Mesenchymal stem cell (in vitro differentiated cells and primary cell): ENCODE data around the gene NFE2L1.

Source experiments
- DNase-seq: peaks from one replicate; pipeline ENCODE4 v3.0.0-alpha.2; 2013
- H2AFZ ChIP-seq: one replicate; pipeline ENCODE4 v1.6.1; 2013; ENCODE audit warnings: low read depth, mild to moderate bottlenecking, control low read depth, inconsistent platforms, low read length, moderate library complexity
- H2AK5ac ChIP-seq: 2 replicates; pipeline ENCODE4 v1.6.1; 2013; ENCODE audit warnings: low read length, moderate library complexity, mild to moderate bottlenecking, inconsistent platforms; ENCODE audit not compliant: severe bottlenecking
- H2BK120ac ChIP-seq: one replicate; pipeline ENCODE4 v1.6.1; 2013; ENCODE audit warnings: low read depth, mild to moderate bottlenecking, inconsistent platforms, low read length, moderate library complexity
- H2BK12ac ChIP-seq, 2 experiments: one replicate each; pipeline ENCODE4 v1.6.1; 2013; ENCODE audit warnings: inconsistent platforms in 2 of 2, low read length in 2 of 2, mild to moderate bottlenecking in 2 of 2, moderate library complexity in 2 of 2, control low read depth in 1 of 2
- H2BK15ac ChIP-seq: one replicate; pipeline ENCODE4 v1.6.1; 2013; ENCODE audit warnings: mild to moderate bottlenecking, low read depth, inconsistent platforms; ENCODE audit not compliant: poor library complexity, severe bottlenecking
- H2BK5ac ChIP-seq: 2 replicates; pipeline ENCODE4 v1.6.1; 2013; ENCODE audit warnings: low read depth, mild to moderate bottlenecking, low read length, control low read depth, inconsistent platforms; ENCODE audit not compliant: poor library complexity, severe bottlenecking
- H3K14ac ChIP-seq, 2 experiments: one replicate each; pipeline ENCODE4 v1.6.1; 2013; ENCODE audit warnings: inconsistent platforms in 2 of 2, low read length in 2 of 2, control low read depth in 1 of 2, mild to moderate bottlenecking in 1 of 2, moderate library complexity in 1 of 2
- H3K18ac ChIP-seq, 2 experiments: one replicate each; pipeline ENCODE4 v1.6.1; 2013; ENCODE audit warnings: inconsistent platforms in 2 of 2, low read length in 2 of 2, control low read depth in 1 of 2, low read depth in 1 of 2, mild to moderate bottlenecking in 1 of 2
- H3K23ac ChIP-seq, 2 experiments: one replicate each; pipeline ENCODE4 v1.6.1; 2013; ENCODE audit warnings: inconsistent platforms in 2 of 2, low read length in 2 of 2, mild to moderate bottlenecking in 2 of 2, moderate library complexity in 2 of 2, control low read depth in 1 of 2
- H3K27ac ChIP-seq: 2 replicates; pipeline ENCODE4 v1.5.1; 2013; ENCODE audit warnings: mild to moderate bottlenecking, moderate library complexity, low read length, control low read depth, inconsistent platforms; ENCODE audit not compliant: poor library complexity, severe bottlenecking
- H3K27me3 ChIP-seq, 2 experiments: 2 replicates each; pipeline versions ENCODE4 v1.6.1 to v1.7.0; 2013; ENCODE audit warnings: low read length in 2 of 2, mild to moderate bottlenecking in 2 of 2, moderate library complexity in 2 of 2, control low read depth in 1 of 2, inconsistent platforms in 1 of 2; ENCODE audit not compliant: control insufficient read depth in 1 of 2, insufficient read depth in 1 of 2
- H3K36me3 ChIP-seq, 2 experiments: 2 replicates each; pipeline versions ENCODE4 v1.6.1 to v1.7.0; 2013; ENCODE audit warnings: low read length in 2 of 2, control low read depth in 1 of 2, inconsistent platforms in 1 of 2, low read depth in 1 of 2, mild to moderate bottlenecking in 1 of 2; ENCODE audit not compliant: insufficient read depth in 2 of 2, control insufficient read depth in 1 of 2
- H3K4ac ChIP-seq, 2 experiments: one replicate each; pipeline ENCODE4 v1.6.1; 2013; ENCODE audit warnings: inconsistent platforms in 2 of 2, low read length in 2 of 2, mild to moderate bottlenecking in 2 of 2, moderate library complexity in 2 of 2, control low read depth in 1 of 2, low read depth in 1 of 2
- H3K4me1 ChIP-seq: 2 replicates; pipeline ENCODE4 v1.6.1; 2013; ENCODE audit warnings: low read depth, low read length, control low read depth; ENCODE audit not compliant: control insufficient read depth, insufficient read depth
- H3K4me2 ChIP-seq: 2 replicates; pipeline ENCODE4 v1.6.1; 2013; ENCODE audit warnings: low read length, mild to moderate bottlenecking, inconsistent platforms; ENCODE audit not compliant: poor library complexity, severe bottlenecking
- H3K4me3 ChIP-seq, 2 experiments: 2 replicates each; pipeline versions ENCODE4 v1.5.1 to v1.7.0; 2013; ENCODE audit warnings: low read length in 2 of 2, mild to moderate bottlenecking in 2 of 2, control low read depth in 1 of 2, low read depth in 1 of 2; ENCODE audit not compliant: insufficient read depth in 1 of 2
- H3K79me1 ChIP-seq: replicated peaks from 2 replicates; pipeline ENCODE4 v1.6.1; 2013; ENCODE audit warnings: mild to moderate bottlenecking, control low read depth, low read length, inconsistent platforms; ENCODE audit not compliant: poor library complexity, severe bottlenecking
- H3K9ac ChIP-seq: 2 replicates; pipeline ENCODE4 v1.7.0; 2013; ENCODE audit warnings: mild to moderate bottlenecking, low read length, moderate library complexity
- H3K9me3 ChIP-seq: 2 replicates; pipeline ENCODE4 v1.7.0; 2013; ENCODE audit warnings: mild to moderate bottlenecking, low read length; ENCODE audit not compliant: control insufficient read depth
- H4K8ac ChIP-seq: one replicate; pipeline ENCODE4 v1.6.1; 2013; ENCODE audit warnings: inconsistent platforms, mild to moderate bottlenecking, low read length, moderate library complexity
- H4K91ac ChIP-seq: one replicate; pipeline ENCODE4 v1.6.1; 2013; ENCODE audit warnings: mild to moderate bottlenecking, low read length, inconsistent platforms
- WGBS: methylation state at CpG from one replicate; pipeline ENCODE4 v1.1.7; 2013; ENCODE audit warnings: mixed read lengths; 5-methylcytosine and 5-hydroxymethylcytosine counted together

NFE2L1 gene

GRCh38 chr17:48048384-48049126 is 396 bp downstream of the NFE2L1 start:
- Histone ChIP-seq H3K4me1 (peaks cover 33% of the 10 kb centered on the region), H3K23ac (peak overlapping the region in 1 of 2 experiments; percentile 100), H3K9ac (peak overlapping the region; percentile 91), H3K4me3 (peak overlapping the region; percentile 84 to 94), H3K9me3 (no peaks in the 10 kb centered on the region), H3K36me3 (peaks cover 21 to 28% of the 10 kb centered on the region in 2 experiments), H4K91ac (peak overlapping the region; percentile 100), H3K27me3 (no peaks in the 10 kb centered on the region), H3K27ac (peak overlapping the region; percentile 94), H3K14ac (peak overlapping the region; percentile 76 to 100), H4K8ac (peak overlapping the region; percentile 99), H3K79me1 (peaks cover 13% of the 10 kb centered on the region), H3K18ac (peak overlapping the region; percentile 100), H2AK5ac (no peak overlapping the region), H3K4me2 (peak overlapping the region; percentile 64), H2BK5ac (peak overlapping the region; percentile 97), H2BK12ac (peak overlapping the region in 1 of 2 experiments; percentile 75), H2BK15ac (peak overlapping the region; percentile 97), H3K4ac (peak overlapping the region; percentile 96 to 99), H2AFZ (no peak overlapping the region), H2BK120ac (peak overlapping the region; percentile 91)
- DNase-seq = peak; percentile 95
- WGBS = 1% methylated on average over 51 of the region's 53 CpGs

GRCh38 chr17:48051283-48051682 is 3.1 kb downstream of the NFE2L1 start:
- Histone ChIP-seq H3K36me3 (peaks cover 36 to 39% of the 10 kb centered on the region in 2 experiments), H2AFZ (no peak overlapping the region), H2BK12ac (peak overlapping the region in 1 of 2 experiments; percentile 45), H3K23ac (no peak overlapping the region), H3K79me1 (peaks cover 10% of the 10 kb centered on the region), H3K4me1 (peaks cover 52% of the 10 kb centered on the region), H2AK5ac (no peak overlapping the region), H4K91ac (no peak overlapping the region), H3K4me2 (no peak overlapping the region), H2BK5ac (no peak overlapping the region), H2BK120ac (no peak overlapping the region), H3K18ac (peak overlapping the region in 1 of 2 experiments; percentile 26), H3K14ac (no peak overlapping the region), H3K27ac (peak overlapping the region; percentile 94), H3K4ac (no peak overlapping the region), H3K9ac (peak overlapping the region; percentile 91), H3K9me3 (no peaks in the 10 kb centered on the region), H3K4me3 (peak overlapping the region in 1 of 2 experiments; percentile 84), H4K8ac (no peak overlapping the region), H3K27me3 (no peaks in the 10 kb centered on the region), H2BK15ac (no peak overlapping the region)
- DNase-seq = no peak
- WGBS = 97% methylated on average over 10 of the region's 10 CpGs

GRCh38 chr17:48051706-48052486 is 3.7 kb downstream of the NFE2L1 start:
- Histone ChIP-seq H3K27ac (peak overlapping the region; percentile 41), H3K4ac (peak overlapping the region; percentile 7 to 46), H3K4me1 (peaks cover 52% of the 10 kb centered on the region), H3K4me3 (peak overlapping the region in 1 of 2 experiments; percentile 84), H2BK120ac (no peak overlapping the region), H3K9ac (peak overlapping the region; percentile 91), H3K36me3 (peaks cover 42 to 45% of the 10 kb centered on the region in 2 experiments), H3K27me3 (no peaks in the 10 kb centered on the region), H2BK15ac (no peak overlapping the region), H2BK12ac (peak overlapping the region; percentile 18 to 45), H3K4me2 (peak overlapping the region; percentile 3), H2BK5ac (no peak overlapping the region), H3K9me3 (no peaks in the 10 kb centered on the region), H3K23ac (peak overlapping the region in 1 of 2 experiments; percentile 84), H4K8ac (no peak overlapping the region), H3K18ac (peak overlapping the region in 1 of 2 experiments; percentile 11), H2AFZ (no peak overlapping the region), H2AK5ac (no peak overlapping the region), H3K79me1 (peaks cover 13% of the 10 kb centered on the region), H3K14ac (peak overlapping the region in 1 of 2 experiments; percentile 19), H4K91ac (no peak overlapping the region)
- 82% methylated on average over 4 of the region's 5 CpGs for WGBS
- DNase-seq = peak; percentile 93
